Stromal cell of bone marrow (primary cell): ENCODE results near the gene ATP6V0D1.
A peak's percentile ranks its signal among the peaks of the same experiment; 100 is the strongest.
"Not testable (repeated sequence)": the region's sequence is repeated elsewhere in the genome, so short reads cannot be mapped to it uniquely, and the experiment has no call there.

Experiments
- DNase-seq: peaks from one replicate; pipeline ENCODE4 v3.0.0-alpha.2; 2012; ENCODE audit warnings: low read depth

The ATP6V0D1 gene

DNA sequence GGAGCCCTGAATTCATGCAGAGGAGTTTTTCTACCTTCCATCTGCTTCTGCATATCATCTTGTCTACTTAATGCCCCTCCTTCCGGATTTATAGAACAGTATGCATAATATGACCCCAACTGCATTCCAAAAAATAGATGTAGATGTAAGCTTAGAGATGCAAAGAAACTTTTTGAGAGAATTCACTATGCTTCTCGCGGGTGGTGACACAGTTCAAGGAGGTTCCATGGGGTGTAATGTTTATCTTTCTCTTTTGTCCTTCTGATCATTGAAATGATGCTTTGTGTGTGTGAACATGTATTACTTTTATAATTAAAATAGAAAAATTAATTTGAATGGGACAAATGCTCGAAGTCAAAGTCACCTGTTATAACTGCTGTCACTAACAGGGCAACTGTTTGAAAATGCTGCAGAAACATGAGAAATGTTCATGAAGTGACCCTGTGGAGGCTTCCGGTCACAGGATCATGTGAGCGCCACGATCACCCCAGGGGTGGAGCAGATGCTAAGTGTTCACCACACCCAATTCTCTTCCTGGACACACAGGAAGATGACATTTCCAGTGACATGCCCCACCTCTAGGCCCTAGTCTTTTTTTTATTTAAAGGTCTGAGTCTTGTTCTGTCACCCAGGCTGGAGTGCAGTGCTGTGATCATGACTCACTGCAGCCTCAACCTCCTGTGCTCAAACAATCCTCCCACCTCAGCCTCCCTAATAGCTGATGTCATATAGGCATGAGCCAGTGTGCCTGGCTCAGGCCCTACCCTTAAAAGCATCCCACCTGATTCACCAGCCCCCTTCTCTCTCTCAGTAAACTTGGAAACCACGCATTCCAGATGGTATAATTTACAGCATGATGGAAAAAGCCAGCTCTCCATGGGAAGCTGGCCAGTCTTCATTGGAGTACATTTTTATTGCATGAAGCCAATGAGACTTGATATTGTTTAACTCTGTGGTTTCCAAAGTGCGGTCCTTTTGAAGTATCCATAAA is 23.4 kb upstream of the ATP6V0D1 start:
- no peak for DNase-seq

DNA sequence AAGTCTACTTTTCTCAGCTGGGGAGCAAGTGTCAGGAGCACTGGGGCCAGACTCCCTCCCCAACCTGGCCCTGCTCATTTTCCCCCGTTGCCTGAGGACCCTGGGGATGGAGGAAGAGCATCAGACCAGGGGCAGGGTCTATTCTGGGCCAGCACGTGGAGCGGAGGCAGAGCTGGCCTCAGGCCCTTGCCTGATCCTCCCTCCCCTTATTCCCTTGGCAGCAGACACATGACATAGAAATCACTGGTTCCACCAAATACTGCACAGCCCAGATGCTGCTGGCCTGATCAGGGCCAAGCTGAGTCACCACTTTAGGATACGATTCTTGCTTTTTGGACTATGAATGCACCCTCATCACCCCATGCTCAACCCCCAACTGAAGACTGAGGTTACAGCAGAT is 18.1 kb upstream of the ATP6V0D1 start:
- DNase-seq = peak; percentile 83

DNA sequence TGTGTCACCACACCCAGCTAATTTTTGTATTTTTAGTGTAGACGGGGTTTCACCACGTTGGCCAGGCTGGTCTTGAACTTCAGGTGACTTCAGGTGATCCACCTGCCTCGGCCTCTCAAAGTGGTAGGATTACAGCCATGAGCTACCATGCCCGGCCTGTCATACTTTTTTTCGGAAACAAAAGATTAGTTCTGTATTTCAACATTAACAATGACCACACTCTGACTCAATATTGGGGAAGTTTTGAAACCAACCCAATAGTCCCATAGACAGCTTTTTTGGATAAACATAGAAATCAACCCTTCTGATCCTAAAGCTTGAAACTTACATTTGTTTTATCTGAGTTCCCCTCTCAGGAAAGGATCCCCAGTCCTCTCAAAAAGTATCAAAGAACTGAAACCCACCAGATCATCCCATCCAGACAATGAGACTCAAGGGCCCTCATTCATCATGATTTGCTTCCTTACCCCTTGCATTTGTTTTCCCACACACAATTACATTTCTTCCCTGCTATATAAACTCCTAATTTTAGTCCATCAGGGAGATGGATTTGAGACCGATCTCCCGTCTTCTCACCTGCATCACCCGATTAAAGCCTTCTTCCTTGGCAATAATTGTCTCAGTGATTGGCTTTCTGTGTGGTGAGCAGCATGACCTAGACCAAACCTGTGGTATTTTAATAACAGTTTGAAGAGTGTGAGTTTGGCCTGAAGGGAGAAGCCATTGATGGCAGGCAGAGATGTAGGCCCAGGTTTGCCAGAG is 9.6 kb upstream of the ATP6V0D1 start:
- DNase-seq = peak; percentile 74

- no peak for DNase-seq
Observed at GRCh38 chr16:67489401-67490083, 8.6 kb upstream of the ATP6V0D1 start.

GRCh38 chr16:67487561-67487960 is 6.6 kb upstream of the ATP6V0D1 start:
- not testable (repeated sequence) for DNase-seq

DNA sequence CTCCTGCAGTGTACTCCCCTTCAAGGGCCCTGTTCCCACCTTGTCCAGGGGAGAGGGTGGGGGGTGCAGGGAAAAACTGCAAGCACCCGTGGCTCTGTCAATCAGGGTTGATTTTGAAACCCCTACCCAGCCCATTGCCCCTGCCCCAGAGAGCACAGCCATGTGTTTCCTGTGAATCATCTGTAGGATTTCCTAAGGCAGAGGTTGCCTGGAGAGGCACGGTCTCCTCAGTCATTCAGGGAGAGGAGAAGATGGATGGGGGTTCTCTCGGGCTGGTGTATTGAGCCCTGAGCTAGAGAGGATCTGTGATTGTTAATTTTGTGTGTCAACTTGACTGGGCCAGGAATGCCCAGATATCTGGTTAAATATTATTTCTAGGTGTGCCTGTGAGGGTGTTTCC is 5.8 kb upstream of the ATP6V0D1 start:
- no peak for DNase-seq

GRCh38 chr16:67483731-67484525 is 3.0 kb upstream of the ATP6V0D1 start:
- no peak for DNase-seq

- no peak for DNase-seq
Observed at GRCh38 chr16:67483150-67483549, 2.2 kb upstream of the ATP6V0D1 start, which contains the start of gene AGRP. TSS of gene AGRP (minus strand) at chr16:67483547. CDS start at chr16:67483398, 149 bp downstream.

- DNase-seq = no peak
Observed at GRCh38 chr16:67482233-67482924, 1.4 kb upstream of the ATP6V0D1 start.

DNA sequence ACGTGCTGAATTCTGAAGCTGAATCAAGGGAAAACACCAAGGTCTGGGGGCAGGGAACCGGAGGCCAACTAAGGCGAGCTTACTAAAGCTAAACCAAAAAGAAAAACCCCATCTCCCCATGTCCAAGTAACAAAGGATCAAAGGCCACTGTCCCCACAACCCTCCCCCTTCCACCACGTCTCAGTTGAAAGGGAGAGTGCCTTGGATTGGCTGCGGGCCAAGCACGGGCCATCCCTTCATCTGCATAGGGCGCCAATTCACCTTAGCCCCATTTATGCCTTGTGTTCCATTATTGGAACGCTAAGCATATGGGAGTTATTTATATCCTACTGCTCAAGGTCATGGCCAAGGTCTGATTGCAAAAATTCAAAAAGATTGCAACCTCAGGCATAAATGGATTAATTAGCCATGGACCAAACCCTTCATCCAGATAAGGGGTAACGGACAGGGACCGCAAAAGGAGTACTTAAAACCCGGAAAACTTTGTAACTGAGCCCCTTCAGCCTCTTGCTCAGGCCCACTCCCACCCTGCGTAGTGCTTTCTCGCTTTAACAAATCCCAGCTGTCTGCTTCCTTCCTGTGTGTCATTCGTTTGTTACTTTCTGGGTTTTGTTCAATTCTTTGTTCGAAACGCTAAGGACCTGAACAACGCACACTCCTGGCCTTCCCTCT is 740 bp upstream of the ATP6V0D1 start:
- DNase-seq = no peak

DNA sequence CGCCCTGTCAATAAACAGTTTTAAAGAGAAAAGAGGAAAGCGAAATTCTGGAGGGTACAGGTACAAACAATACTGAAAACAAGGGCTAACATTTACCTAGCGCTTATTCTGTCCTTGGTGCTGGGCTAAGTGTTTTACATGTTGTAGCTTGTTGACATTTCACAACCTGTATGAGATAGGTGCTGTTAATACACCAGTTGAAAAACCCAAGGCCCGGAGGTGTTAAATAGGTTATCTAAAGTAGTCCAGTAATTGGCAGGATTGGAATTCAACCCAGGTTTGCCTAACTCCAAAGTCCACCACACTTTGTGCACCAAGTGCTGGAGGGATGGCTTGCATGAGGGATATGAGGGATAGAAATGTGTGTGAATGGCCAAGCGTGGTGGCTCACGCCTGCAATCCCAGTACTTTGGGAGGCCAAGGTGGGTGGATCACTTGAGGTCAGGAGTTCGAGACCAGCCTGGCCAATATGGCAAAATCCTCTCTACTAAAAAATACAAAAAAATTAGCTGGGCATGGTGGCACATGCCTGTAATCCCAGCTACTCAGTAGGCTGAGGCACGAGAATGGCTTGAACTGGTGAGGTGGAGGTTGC is 2.9 kb downstream of the ATP6V0D1 start:
- DNase-seq = no peak

GRCh38 chr16:67474551-67475455 is 6.2 kb downstream of the ATP6V0D1 start:
- DNase-seq = no peak

DNA sequence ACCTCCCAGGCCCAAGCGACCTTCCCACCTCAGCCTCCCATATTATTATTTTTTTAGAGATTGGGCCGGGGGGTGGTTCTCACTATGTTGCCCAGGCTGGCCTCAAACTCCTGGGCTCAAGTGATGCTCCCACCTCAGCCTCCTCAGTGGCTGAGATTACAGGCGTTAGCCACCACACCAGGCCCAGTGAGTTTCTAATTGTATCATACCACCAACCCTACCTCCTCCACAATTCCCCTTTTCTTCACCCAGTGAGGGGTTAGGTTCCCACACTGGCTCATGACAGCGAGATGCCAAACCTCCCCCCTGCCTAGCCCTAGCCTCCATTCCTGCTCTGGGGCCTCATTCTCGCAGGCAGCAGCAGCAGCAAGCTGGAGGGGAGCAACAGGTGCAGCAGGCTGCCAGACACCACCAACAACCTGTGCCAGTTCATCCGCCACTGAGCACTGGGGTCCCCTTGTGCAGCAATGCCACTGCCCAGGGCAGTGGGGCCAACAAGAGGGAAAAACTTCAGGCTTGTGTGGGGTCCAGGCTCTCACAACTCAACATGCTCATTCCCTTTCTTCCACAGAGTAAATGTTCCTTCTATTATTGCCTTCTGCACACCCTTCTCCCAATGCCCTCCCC is 9.1 kb downstream of the ATP6V0D1 start:
- DNase-seq = no peak

GRCh38 chr16:67470359-67470758 is 10.6 kb downstream of the ATP6V0D1 start:
- DNase-seq = no peak

GRCh38 chr16:67468731-67469130 is 12.2 kb downstream of the ATP6V0D1 start:
- no peak for DNase-seq

DNA sequence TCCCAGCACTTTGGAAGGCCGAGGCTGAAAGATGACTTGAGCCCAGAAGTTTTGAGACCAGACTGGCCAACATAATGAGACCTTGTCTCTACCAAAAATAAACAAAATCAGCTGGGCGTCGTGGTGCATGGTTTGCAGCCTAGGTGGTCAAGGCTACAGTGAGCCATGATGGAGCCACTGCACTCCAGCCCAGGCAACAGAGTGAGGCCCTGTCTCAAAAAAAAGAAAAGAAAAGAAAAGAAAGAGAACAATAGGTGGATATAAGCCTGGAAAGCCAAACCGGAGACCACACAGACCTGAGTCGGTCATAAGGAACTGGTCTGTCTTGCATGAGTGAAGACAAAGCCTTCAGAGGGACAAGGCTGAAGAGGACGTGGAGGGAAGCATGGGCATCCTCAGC is 14.4 kb downstream of the ATP6V0D1 start:
- no peak for DNase-seq

- DNase-seq = no peak
Observed at GRCh38 chr16:67464565-67464964, 16.4 kb downstream of the ATP6V0D1 start.

GRCh38 chr16:67463691-67464090 is 17.3 kb downstream of the ATP6V0D1 start:
- no peak for DNase-seq
